Activated T-helper 1 cell treated with anti-CD3 and anti-CD28 coated beads, Interleukin-12 subunit alpha, Interleukin-12 subunit beta, Interleukin-2, Interleukin-4 antibody, amounts not matched to agents 30 ng/mL and 10 ng/mL and 1 ng/mL, durations not matched to agents 14 hours and 24 hours and 36 hours (primary cell): ENCODE results near the gene REXO2. TPM values are rescaled to one million over a fixed set of nuclear protein-coding genes. Genes with fewer than 3 reads are reported as not detected.

Source experiments
- total RNA-seq: library from RNA; stranded (reverse); gene quantifications from 2 replicates; pipeline ENCODE4 v1.2.3, GENCODE V29; 2022

Gene REXO2
- total RNA-seq, 1 donor from 2014 or later = 111 TPM

Other genes starting within 250 kb of the REXO2 start
- gene NNMT, start 143.1 kb upstream of the REXO2 start, total RNA-seq = not detected in 2 replicates
- gene C11orf71, start 39.0 kb upstream of the REXO2 start, total RNA-seq = 7.7 and 9.3 TPM in 2 replicates
- gene RBM7, start 38.8 kb upstream of the REXO2 start, total RNA-seq = 34.4 and 38.8 TPM in 2 replicates
- gene NXPE1, start 120.4 kb downstream of the REXO2 start, total RNA-seq = not detected in 2 replicates
- gene NXPE4, start 156.3 kb downstream of the REXO2 start, total RNA-seq = not detected in 2 replicates
- not detected in 2 replicates for gene NXPE2, start 239.1 kb downstream of the REXO2 start, total RNA-seq